GM18907 (cell line): ENCODE measurements around the gene TMEM132D.

Experiments
- ATAC-seq: cut with Tn5 transposase; IDR thresholded peaks from one replicate; pipeline ENCODE4 v1.9.1; 2021; ENCODE audit warnings: mild to moderate bottlenecking, moderate library complexity; ENCODE audit not compliant: unreplicated experiment

TMEM132D gene

GRCh38 chr12:129138776-129139175 lies 765.0 kb downstream of the TMEM132D start:
- ATAC-seq = no peak

GRCh38 chr12:129136694-129137325 lies 767.0 kb downstream of the TMEM132D start:
- no peak for ATAC-seq

- ATAC-seq = no peak
Observed at GRCh38 chr12:129127771-129128170, 776.1 kb downstream of the TMEM132D start.

GRCh38 chr12:129127211-129127610 lies 776.6 kb downstream of the TMEM132D start:
- ATAC-seq = no peak

- ATAC-seq = no peak
Observed at GRCh38 chr12:129119537-129119936, 784.3 kb downstream of the TMEM132D start.

DNA sequence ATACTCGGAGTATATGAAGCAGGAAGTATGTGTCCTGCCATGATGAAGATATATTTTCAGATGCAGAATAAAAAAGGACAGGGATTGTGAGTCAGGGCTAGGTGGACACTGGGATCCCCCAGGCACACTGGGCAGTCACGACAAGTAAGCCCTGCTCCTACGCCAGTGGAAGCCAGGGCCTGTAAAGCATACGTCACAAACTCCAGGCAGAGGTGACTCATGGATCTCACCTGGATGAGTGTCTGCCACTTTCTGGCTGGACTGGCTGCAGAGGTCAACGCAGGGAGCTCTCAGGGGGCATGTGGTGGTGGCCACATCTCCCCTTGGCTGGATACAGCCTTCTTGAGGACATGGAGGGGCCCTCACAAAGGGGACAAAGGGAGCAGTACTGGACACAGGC lies 788.3 kb downstream of the TMEM132D start:
- no peak for ATAC-seq

DNA sequence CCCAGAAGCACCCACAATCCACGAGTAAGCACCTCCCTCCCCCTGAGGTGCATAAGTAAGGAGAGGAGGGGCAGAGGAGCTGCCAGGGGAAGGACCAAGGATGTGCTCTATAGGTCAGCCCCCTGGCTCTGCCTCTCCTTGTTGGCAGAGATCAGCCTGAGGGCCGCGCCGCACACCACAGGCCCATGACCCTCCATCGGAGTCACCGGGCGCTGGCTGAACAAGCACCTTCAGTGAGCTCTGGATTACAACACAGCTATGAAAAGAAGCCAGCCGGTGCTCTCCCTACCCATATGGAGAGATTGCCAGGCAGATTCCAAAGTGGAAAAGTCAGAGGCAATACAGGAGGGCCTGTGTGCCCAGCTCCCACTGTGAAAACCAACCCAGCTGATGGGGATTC lies 793.2 kb downstream of the TMEM132D start:
- no peak for ATAC-seq

- no peak for ATAC-seq
Observed at GRCh38 chr12:129109174-129110001, 794.4 kb downstream of the TMEM132D start.

DNA sequence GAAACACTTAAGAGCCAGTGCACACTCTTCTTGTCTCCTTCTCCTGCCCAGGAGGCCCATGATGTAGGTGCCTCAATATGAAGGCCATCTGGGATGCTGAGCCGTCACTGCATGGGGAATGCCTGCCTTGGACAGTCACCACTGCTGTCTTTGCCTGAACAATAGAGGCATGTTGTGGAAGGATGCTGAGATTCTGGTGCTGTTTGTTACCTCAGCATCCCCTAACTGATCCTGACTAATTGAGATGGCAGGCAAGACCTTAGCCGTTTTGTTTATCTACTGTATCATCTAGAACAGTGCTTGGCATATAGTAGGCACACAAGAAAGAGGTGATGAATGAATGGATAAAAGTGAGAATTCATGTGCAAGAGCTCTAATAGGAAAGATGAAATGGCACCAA lies 797.1 kb downstream of the TMEM132D start:
- no peak for ATAC-seq

DNA sequence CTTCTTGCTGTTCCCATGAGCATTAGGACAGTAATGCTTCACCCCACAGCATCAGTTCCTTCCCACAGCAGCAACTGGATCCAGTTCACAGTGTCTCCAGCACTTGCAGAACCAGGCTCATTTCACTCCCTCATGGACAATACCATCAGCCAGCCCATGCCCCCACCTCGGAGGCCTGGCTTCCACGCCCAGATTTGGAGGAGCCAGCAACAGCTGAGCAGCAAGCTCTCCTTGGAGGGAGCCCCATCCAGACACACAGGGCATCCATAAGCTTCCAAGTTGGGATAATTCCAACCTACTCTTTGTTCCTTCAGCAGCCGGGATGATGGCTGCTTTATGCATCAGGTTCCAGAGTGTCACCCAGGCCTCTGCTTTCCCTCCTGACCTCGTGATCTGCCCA lies 800.6 kb downstream of the TMEM132D start:
- no peak for ATAC-seq

- no peak for ATAC-seq
Observed at GRCh38 chr12:129102233-129102632, 801.6 kb downstream of the TMEM132D start.

GRCh38 chr12:129101816-129102215 lies 802.0 kb downstream of the TMEM132D start:
- ATAC-seq = no peak

DNA sequence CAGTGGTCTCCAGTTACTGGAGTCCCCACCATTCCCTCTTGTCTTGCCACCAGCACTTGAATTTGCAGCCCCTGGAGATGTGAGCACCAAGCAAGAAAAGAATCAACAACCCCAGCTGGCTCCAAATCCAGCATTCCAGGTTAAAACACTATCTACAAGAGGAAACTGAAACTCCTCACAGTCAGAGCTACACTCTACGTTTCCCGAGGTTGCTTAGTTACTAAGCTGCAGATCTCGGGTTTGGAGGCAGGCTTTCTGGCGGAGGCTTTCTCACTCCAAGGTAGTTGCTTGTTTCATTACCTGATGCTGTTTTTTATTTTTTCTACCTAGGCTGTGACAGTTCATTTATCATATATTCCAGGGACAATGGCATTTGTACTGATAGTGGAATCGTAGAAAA lies 802.4 kb downstream of the TMEM132D start:
- ATAC-seq = no peak

DNA sequence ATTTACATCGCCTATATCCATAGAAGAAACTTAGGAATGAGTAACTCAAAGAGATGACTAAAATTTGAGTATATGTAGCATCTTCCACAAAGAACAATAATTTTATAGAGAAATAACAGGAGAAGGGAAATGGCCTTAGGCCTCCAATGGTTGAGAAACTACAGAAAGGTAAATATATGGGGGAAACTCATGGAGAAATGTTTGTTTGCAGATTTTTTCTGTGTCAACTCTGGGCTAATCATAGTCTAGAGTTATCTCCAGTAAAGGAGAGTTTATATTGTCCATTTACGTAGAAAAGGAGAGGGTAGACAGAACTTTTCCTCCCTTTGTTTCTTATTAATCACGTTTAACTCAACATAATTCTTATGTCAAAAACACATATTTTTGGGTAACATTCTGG lies 806.4 kb downstream of the TMEM132D start:
- no peak for ATAC-seq

GRCh38 chr12:129096968-129097367 lies 806.9 kb downstream of the TMEM132D start:
- no peak for ATAC-seq

DNA sequence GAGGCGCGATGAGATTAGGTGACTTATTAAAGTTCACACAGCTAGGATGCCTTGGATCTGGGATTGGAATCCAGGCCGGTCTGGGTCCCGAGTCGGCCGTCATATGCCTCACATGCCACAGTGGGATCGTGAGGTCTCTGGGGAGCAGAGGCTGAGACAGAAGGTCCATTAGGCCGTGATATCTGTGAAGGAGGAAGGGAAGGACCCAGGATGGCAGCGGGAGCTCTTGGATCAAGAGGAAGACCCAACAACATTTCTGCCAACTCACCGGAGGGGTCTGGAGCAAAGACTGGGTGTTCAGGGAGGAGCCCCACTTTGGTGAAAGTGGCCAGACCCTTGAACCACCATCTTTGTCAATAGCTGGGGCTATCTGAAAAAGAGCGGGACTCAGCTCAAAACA lies 807.6 kb downstream of the TMEM132D start:
- no peak for ATAC-seq

DNA sequence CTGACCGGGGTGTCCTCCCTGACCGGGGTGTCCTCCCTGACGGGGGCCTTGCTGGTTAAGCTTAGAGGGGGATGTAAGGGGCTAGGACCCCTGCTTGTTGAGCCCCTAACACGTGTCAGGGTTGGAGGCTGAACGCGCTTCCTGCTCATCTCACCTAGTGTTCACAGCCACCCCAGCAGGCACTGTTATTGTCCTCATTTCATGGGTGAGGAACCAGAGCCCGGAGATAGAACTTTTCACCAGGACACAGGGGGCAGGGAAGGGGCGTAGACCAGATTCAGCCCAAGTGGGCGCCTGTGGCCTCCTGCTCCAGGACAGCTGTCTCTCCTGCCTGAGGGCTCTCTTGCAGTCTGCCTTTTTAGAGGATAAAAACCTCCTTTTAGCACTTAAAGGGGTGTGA lies 814.2 kb downstream of the TMEM132D start:
- no peak for ATAC-seq

DNA sequence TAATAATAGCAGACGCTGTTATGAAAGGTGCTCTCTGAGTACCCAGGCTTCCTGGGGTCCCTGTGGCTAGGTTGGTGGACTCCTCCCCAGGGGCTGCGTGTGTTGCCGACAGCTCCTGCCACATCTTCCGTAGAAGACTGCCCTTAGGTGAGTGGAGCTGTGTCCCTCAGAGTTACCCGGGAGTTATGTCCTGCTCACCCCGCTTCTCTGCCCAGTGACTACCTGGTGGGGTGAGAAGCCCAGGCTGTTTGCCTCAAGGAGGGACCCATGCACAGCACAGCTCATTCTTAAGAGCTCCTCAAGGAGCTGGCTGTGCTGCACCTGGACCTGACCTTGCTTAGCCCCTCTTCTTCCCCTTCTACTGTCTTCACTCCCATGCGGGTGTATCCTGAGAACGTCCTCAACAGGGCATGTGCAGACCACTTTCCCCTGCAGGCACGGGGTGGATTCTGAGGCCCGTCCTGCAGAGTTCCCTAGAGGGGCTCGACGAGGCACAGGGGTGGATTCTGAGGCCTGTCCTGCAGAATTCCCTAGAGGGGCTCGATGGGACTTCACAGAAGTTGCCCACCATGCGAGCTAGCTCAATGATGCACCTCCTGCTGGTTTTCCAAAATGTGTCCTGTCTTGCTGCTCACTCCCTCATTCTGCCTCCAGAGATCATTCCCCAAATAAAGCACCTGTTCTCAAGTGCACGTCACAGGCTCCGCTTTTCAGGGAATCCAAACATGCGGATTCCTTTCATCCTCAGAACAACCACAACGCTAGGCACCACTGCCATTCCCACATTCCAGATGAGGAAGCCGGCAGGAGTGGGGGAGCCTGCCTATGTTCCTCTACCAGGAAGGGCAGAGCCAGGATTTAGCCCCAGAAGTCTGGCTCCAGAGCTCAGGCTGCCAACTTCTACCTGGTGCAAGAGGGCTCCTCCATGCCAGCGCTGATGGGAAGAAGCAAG lies 818.7 kb downstream of the TMEM132D start:
- ATAC-seq = no peak

DNA sequence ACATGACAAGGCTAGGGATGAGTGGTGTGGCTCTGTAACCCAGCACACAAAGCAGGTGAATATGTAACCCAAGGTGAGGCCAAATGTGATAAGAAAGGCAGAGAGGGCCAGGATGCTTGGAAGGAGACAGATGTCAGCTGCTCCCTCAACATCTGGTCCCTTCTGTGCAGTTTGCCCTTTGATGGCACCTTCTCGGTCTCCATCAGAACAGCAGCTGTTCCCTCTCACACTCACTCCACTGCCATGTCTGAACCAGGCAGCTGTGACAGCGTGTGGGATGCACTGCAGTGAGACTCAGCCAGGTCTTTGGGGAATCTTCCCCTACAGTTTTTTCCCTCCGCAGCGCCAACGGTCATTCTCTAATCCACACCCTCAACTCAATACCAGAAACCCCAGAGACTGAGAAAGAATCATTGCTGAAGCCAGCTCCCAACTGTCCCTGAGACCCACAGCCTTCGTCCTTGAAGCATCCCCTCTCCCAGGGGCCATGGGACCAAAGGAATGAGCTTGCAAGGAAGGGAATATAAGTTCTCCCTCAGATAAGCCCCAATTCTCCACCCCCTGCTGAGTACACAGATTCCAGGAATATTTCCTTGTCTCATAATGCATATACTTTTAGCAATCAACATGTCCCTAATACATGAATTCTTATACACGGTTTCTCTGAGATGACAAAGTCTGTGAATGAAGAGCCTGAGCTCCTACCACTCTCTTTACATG lies 820.5 kb downstream of the TMEM132D start:
- no peak for ATAC-seq

DNA sequence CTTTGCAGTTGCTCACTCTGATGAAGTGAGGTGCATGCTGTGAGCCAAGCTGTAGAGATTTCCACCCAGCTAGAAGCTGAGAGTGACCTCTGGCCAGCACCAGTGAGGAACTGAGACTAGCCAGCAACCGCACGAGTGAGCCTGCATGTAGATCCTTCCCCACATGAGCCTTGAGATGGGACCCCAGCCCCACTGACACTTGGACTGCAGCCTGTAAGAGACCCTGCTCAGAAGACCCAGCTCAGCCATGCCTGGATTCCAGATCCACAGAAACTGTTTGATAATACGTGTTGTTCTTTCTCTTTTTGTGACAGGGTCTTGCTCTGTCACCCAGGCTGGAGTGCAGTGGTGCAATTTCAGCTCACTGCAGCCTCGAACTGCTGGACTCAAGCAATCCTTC lies 821.4 kb downstream of the TMEM132D start:
- ATAC-seq = no peak

DNA sequence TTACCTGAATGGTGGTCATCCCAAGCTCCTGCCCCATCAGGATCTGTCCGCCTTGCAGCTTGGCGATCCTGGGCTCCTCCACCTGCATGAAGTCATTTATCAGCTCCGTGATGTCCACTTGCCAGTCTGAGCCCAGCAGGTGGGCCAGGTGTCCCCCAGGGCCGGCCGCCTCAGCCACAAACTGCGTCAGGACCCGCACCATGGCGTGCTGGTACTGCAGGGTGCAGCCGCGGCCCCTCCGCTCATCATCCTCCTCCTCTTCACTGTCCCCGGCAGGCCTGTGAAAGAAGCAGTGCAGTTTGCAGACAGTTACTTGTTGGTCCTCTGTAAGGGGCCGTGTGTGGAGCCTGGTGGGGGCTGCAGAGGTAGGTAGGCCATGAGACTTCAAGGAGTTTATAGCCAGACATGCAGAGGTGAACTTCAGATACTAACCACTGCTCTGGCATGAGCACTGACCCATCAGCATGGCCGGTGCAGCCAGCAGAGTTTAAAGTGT lies 822.0 kb downstream of the TMEM132D start:
- ATAC-seq = no peak
